NT2/D1 (cell line): ENCODE measurements around the gene WDR35.
A peak's percentile ranks its signal among the peaks of the same experiment; 100 is the strongest.

Experiments used
- DNase-seq: peaks from one replicate; pipeline ENCODE4 v3.0.0-alpha.2; 2011; ENCODE audit warnings: low read depth, low spot score
- H3K27me3 ChIP-seq: 2 replicates; pipeline ENCODE4 v1.6.0; 2011; ENCODE audit warnings: mild to moderate bottlenecking; ENCODE audit not compliant: insufficient read length, insufficient read depth
- H3K36me3 ChIP-seq: 2 replicates; pipeline ENCODE4 v1.6.1; 2011; ENCODE audit warnings: mild to moderate bottlenecking, low read length, mixed read lengths; ENCODE audit not compliant: insufficient read depth, insufficient read length
- H3K4me1 ChIP-seq: 2 replicates; pipeline ENCODE4 v1.5.1; 2011; ENCODE audit not compliant: insufficient read depth, insufficient read length
- H3K4me3 ChIP-seq: 2 replicates; pipeline ENCODE4 v1.5.1; 2011; ENCODE audit warnings: low read depth; ENCODE audit not compliant: insufficient read length
- H3K9ac ChIP-seq: 2 replicates; pipeline ENCODE4 v1.6.0; 2011; ENCODE audit warnings: low read depth; ENCODE audit not compliant: insufficient read length
- H3K9me3 ChIP-seq: 2 replicates; pipeline ENCODE4 v1.5.1; 2011; ENCODE audit warnings: mild to moderate bottlenecking, low read length; ENCODE audit not compliant: insufficient read depth
- SUZ12 ChIP-seq: IDR thresholded peaks from 2 replicates; pipeline ENCODE4 v1.6.1; 2011; ENCODE audit not compliant: insufficient read length, insufficient read depth; ENCODE audit errors: extremely low read depth
- YY1 ChIP-seq: IDR thresholded peaks from 2 replicates; pipeline ENCODE4 v1.6.1; 2011; ENCODE audit not compliant: insufficient read length, insufficient read depth
- ZNF274 ChIP-seq: IDR thresholded peaks from 2 replicates; pipeline ENCODE4 v1.6.1; 2011; ENCODE audit warnings: mild to moderate bottlenecking, low read depth, low read length

Gene WDR35

GRCh38 chr2:20016346-20016745 lies 26.4 kb upstream of the WDR35 start:
- H3K27me3 ChIP-seq: peaks cover 18% of the 10 kb centered on the region
- peaks cover 17% of the 10 kb centered on the region; the same call in 1 of the 2 replicates for H3K9me3 ChIP-seq
- DNase-seq: no peak
- H3K4me3 ChIP-seq: no peak overlapping the region
- H3K9ac ChIP-seq: no peak overlapping the region
- no peak for TF ChIP-seq YY1
- no peak for TF ChIP-seq SUZ12
- TF ChIP-seq ZNF274: no peak
- no peaks in the 10 kb centered on the region for H3K4me1 ChIP-seq
- no peaks in the 10 kb centered on the region for H3K36me3 ChIP-seq

- no peaks in the 10 kb centered on the region for H3K4me1 ChIP-seq
- H3K4me3 ChIP-seq: no peak overlapping the region
- no peak for TF ChIP-seq SUZ12
- TF ChIP-seq YY1: no peak
- TF ChIP-seq ZNF274: no peak
- peaks cover 10% of the 10 kb centered on the region; the same call in 1 of the 2 replicates for H3K9me3 ChIP-seq
- no peaks in the 10 kb centered on the region for H3K36me3 ChIP-seq
- no peak overlapping the region for H3K9ac ChIP-seq
- DNase-seq: no peak
- H3K27me3 ChIP-seq: peaks cover 26% of the 10 kb centered on the region
Measured at GRCh38 chr2:20015482-20016083, 25.7 kb upstream of the WDR35 start.

GRCh38 chr2:20013126-20013849 lies 23.4 kb upstream of the WDR35 start:
- no peak for DNase-seq
- no peaks in the 10 kb centered on the region for H3K4me1 ChIP-seq
- H3K9ac ChIP-seq: peak overlapping the region; percentile 59
- H3K9me3 ChIP-seq: peaks cover 8% of the 10 kb centered on the region; the same call in 1 of the 2 replicates
- no peaks in the 10 kb centered on the region for H3K36me3 ChIP-seq
- H3K27me3 ChIP-seq: peaks cover 33% of the 10 kb centered on the region
- TF ChIP-seq YY1 (no peak), SUZ12 (no peak), ZNF274 (no peak)
- H3K4me3 ChIP-seq: peak overlapping the region; percentile 41

GRCh38 chr2:20012282-20013125 lies 22.6 kb upstream of the WDR35 start, which contains the start of gene MATN3:
TSS of gene MATN3 (minus strand) at chr2:20012668. CDS start at chr2:20012631, 37 bp downstream.
- peak within 1 kb of the TSS; percentile 41 for H3K4me3 ChIP-seq
- no peak for DNase-seq
- TF ChIP-seq SUZ12 (no peak), YY1 (no peak), ZNF274 (no peak)
- H3K9ac ChIP-seq: peak within 1 kb of the TSS; percentile 59
- H3K4me1 ChIP-seq: no peaks in the 10 kb centered on the region
- H3K36me3 ChIP-seq: no peaks in the 10 kb centered on the region
- peaks cover 8% of the 10 kb centered on the region; the same call in 1 of the 2 replicates for H3K9me3 ChIP-seq
- H3K27me3 ChIP-seq: peaks cover 33% of the 10 kb centered on the region

GRCh38 chr2:20012032-20012281 lies 22.1 kb upstream of the WDR35 start:
- no peaks in the 10 kb centered on the region for H3K36me3 ChIP-seq
- TF ChIP-seq ZNF274 (no peak), SUZ12 (no peak), YY1 (no peak)
- DNase-seq: no peak
- H3K4me1 ChIP-seq: no peaks in the 10 kb centered on the region
- H3K27me3 ChIP-seq: peaks cover 33% of the 10 kb centered on the region
- peak overlapping the region; percentile 59 for H3K9ac ChIP-seq
- H3K4me3 ChIP-seq: peak overlapping the region; percentile 41
- H3K9me3 ChIP-seq: peaks cover 8% of the 10 kb centered on the region; the same call in 1 of the 2 replicates

GRCh38 chr2:20011276-20012031 lies 21.5 kb upstream of the WDR35 start:
- Histone ChIP-seq H3K4me3 (peak overlapping the region; percentile 41), H3K27me3 (peaks cover 33% of the 10 kb centered on the region), H3K4me1 (no peaks in the 10 kb centered on the region), H3K36me3 (no peaks in the 10 kb centered on the region), H3K9me3 (peaks cover 8% of the 10 kb centered on the region; the same call in 1 of the 2 replicates), H3K9ac (peak overlapping the region; percentile 59)
- DNase-seq: no peak
- TF ChIP-seq YY1 (no peak), SUZ12 (no peak), ZNF274 (no peak)

GRCh38 chr2:20008703-20009102 lies 18.8 kb upstream of the WDR35 start:
- TF ChIP-seq SUZ12: no peak
- TF ChIP-seq ZNF274: no peak
- TF ChIP-seq YY1: no peak
- no peaks in the 10 kb centered on the region for H3K4me1 ChIP-seq
- H3K9ac ChIP-seq: no peak overlapping the region

More at GRCh38 chr2:20008703-20009102, 18.8 kb upstream of the WDR35 start:
- Histone ChIP-seq H3K4me3 (no peak overlapping the region), H3K36me3 (peaks cover 11% of the 10 kb centered on the region), H3K27me3 (peaks cover 27% of the 10 kb centered on the region), H3K9me3 (no peaks in the 10 kb centered on the region)
- no peak for DNase-seq
